GM12865 (cell line): Measurements from ENCODE around the gene CACNA1C.

ENCODE experiments used
- DNase-seq: peaks from one replicate; pipeline ENCODE4 v3.0.0; 2010; ENCODE audit warnings: low read depth
- H3K4me3 ChIP-seq: 2 replicates; pipeline ENCODE4 v1.5.1; 2011; ENCODE audit warnings: mild to moderate bottlenecking, low read depth, low read length, control low read depth
- TF ChIP-seq, protein P1 (sequence below): IDR thresholded peaks from 2 replicates; pipeline ENCODE4 v1.5.1; 2011; ENCODE audit warnings: low read length, control low read depth, low read depth, inconsistent platforms; ENCODE audit not compliant: insufficient read depth; ENCODE audit errors: missing control alignments

Gene CACNA1C

DNA sequence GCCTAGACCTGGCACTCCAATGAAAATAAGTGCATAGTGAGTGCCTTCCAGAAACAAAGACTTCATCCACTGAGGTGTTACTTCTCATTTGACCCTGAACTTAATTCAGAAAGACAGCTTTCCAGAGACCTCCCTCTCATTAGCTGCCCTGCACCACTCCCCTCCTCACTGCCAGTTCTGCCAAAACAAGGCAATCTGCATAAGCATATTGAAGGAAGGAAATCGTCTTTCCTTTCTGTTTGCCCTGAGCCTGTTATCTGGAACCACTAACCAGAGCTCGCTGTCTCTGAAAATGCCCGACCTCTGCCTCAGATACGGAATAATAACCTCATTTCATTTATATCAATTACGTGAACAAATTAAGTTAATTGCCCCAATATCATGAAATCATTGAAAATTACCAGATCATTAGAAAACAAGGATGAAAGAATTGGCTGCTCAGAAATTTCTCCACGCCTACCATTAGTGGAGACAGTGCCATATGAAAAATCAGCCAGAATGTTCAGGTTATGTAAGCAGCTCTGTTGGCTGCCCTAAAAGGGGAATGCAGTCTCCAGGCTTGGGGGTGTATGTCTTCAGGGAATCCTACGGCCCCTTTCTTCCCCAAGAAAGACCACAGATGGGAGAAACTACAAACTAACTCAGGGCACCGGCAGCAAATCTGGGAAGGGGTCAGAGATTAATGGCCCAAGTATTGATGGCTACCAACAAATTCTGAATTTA is 592.1 kb downstream of the CACNA1C start:
- H3K4me3 ChIP-seq = no peak overlapping the region
- DNase-seq = no peak
- TF ChIP-seq, protein P1, sequence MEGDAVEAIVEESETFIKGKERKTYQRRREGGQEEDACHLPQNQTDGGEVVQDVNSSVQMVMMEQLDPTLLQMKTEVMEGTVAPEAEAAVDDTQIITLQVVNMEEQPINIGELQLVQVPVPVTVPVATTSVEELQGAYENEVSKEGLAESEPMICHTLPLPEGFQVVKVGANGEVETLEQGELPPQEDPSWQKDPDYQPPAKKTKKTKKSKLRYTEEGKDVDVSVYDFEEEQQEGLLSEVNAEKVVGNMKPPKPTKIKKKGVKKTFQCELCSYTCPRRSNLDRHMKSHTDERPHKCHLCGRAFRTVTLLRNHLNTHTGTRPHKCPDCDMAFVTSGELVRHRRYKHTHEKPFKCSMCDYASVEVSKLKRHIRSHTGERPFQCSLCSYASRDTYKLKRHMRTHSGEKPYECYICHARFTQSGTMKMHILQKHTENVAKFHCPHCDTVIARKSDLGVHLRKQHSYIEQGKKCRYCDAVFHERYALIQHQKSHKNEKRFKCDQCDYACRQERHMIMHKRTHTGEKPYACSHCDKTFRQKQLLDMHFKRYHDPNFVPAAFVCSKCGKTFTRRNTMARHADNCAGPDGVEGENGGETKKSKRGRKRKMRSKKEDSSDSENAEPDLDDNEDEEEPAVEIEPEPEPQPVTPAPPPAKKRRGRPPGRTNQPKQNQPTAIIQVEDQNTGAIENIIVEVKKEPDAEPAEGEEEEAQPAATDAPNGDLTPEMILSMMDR = no peak

DNA sequence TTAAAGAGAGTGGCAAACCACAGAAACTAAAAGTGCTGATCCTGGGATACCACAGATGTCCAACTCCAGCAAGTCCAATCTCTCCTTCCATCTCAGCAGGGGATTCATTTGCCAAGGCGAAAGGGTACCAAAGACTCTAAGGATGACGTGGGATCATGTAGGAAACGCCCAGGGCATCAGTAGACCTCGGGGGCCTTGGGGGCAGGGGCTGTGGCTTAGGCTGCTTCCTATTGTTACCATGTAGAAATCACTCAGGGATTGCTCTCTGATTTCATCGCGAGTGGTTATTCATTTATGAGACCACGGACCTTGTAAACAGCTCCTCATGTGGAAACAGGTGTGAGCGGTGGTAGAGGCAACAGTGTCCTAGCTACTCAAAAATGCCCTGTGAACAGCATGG is 592.7 kb downstream of the CACNA1C start:
- H3K4me3 ChIP-seq = no peak overlapping the region
- no peak for DNase-seq
- TF ChIP-seq, protein P1 = no peak

DNA sequence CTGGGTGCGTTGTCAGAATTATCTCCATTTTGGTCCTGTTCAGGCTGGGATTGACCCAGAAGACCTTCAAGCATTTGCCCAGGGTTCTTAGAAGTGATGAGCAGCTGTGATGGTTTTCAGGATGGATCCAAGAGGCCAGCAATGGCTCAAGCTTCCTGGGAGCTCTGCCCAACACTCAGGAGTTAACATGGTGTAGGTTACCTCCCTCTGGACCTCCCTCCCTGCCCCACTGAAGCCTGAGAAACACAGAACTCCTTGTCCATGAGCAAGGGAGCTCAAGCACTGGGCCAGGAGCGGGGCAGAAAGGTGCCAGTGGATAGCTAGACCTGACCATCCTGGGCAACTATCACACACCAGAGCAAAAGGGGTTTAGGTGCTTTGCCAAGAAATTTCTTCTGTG is 593.6 kb downstream of the CACNA1C start:
- H3K4me3 ChIP-seq = no peak overlapping the region
- TF ChIP-seq, protein P1 = no peak
- DNase-seq = no peak

DNA sequence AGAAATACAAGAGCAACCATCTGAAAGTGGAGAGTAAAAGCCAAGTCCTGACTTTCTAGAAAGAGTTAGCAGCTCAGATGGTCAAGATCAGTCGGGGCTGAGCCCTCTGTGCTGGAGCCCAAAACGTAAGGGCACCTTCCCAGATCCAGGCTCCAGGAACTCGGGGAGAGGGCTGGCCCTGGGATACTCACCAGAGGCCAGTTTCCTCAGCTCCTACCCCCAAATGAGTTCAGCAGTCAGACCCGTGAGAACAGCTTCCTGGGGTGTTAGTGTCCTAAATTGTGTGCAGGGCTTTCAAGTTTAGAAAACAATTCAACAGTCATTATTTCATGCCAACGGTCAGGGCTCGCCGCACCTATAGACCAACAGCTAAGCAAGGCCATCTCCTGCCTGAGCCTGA is 594.4 kb downstream of the CACNA1C start:
- TF ChIP-seq, protein P1 = no peak
- no peak for DNase-seq
- H3K4me3 ChIP-seq = no peak overlapping the region

DNA sequence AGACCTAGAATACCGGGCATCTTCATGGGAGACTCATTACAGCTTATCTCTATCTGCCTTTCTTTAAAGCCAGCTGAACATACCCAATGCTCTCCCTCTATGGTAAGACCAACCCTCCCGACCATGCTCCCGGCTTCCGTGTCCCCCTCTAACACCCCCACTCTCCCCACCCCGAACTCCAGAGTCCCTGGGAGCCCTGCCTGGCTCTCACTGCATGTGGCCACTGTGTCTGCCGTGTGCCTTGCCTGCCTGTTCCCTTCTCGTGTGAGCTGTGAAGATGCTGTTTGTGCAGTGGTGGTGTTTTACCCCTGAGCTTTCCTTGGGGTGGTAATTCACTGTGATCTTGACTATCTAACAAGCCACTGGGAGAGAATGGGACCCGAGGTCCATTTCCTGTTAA is 595.6 kb downstream of the CACNA1C start:
- TF ChIP-seq, protein P1 = no peak
- DNase-seq = no peak
- no peak overlapping the region for H3K4me3 ChIP-seq

DNA sequence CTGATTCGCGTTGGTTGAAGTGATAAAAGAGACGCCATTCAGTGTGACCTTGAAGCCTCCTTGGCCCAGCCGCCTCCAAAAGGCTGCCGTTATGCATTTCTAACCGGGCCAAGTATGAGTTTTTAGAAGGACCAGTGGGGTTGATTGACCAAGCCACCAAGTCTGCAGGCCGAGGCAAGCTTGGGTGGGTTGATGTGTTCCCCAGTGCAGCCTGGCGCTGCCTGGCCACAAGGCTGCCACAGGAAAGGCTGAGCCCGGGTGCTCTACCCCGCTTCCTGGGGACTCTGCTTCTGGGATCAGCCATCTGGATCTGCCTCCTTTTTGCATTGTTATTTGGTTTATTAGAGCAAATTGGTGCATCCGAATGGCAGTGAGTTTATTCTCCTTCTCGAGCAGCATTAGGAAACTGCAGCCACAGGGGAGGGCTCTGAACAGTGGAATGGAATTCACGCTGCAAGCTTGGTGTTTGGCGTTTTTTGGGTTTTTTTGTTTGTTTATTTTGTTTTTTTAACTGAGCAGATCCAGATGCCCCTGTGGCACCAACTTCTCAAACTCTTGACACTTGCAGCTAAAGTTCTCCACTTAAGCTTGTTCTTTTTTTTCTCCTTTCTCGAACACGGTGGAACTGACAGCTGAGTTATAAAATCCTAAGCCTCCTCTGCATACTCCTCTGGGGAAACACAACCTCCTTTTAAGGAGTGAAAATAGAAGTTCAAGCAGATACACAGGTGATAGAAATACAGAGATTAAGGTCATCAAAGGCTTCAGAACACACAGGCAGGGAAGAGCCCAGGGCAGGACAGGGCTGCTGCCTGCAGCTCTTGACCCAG is 596.6 kb downstream of the CACNA1C start:
- no peak for DNase-seq
- no peak overlapping the region for H3K4me3 ChIP-seq
- TF ChIP-seq, protein P1 = no peak
